Measurements from ENCODE around the gene C10orf88.

The C10orf88 gene

GRCh38 chr10:122990278-122990677 is 36.3 kb upstream of the C10orf88 start:
- H3K36me3 ChIP-seq (ENCODE audit: control insufficient read depth in 2 of 2, insufficient read depth in 2 of 2, low read length in 2 of 2) = peaks cover 15 to 16% of the 10 kb centered on the region in 2 donors
- no peak overlapping the region for H3K27ac ChIP-seq (ENCODE audit: low read length)
- no peaks in the 10 kb centered on the region for H3K27me3 ChIP-seq (ENCODE audit: control insufficient read depth in 1 of 2, insufficient read depth in 2 of 2, low read length in 2 of 2)
- no peak overlapping the region for H3K4me3 ChIP-seq (ENCODE audit: low read length in 2 of 2)
- H3K9me3 ChIP-seq (ENCODE audit: control insufficient read depth in 2 of 2, low read length in 2 of 2) = no peaks in the 10 kb centered on the region
- H3K4me1 ChIP-seq (ENCODE audit: control insufficient read depth, insufficient read depth, low read length) = no peaks in the 10 kb centered on the region
- no peak overlapping the region for H3K9ac ChIP-seq (ENCODE audit: low read length in 2 of 2)

GRCh38 chr10:122988501-122988900 is 34.5 kb upstream of the C10orf88 start:
- Histone ChIP-seq H3K36me3 (ENCODE audit: control insufficient read depth in 2 of 2, insufficient read depth in 2 of 2, low read length in 2 of 2) (peaks cover 0 to 3% of the 10 kb centered on the region in 2 donors), H3K27me3 (ENCODE audit: control insufficient read depth in 1 of 2, insufficient read depth in 2 of 2, low read length in 2 of 2) (no peaks in the 10 kb centered on the region), H3K9me3 (ENCODE audit: control insufficient read depth in 2 of 2, low read length in 2 of 2) (no peaks in the 10 kb centered on the region), H3K9ac (ENCODE audit: low read length in 2 of 2) (no peak overlapping the region), H3K27ac (ENCODE audit: low read length) (no peak overlapping the region), H3K4me1 (ENCODE audit: control insufficient read depth, insufficient read depth, low read length) (no peaks in the 10 kb centered on the region), H3K4me3 (ENCODE audit: low read length in 2 of 2) (no peak overlapping the region)

GRCh38 chr10:122986335-122986734 is 32.3 kb upstream of the C10orf88 start:
- H3K27ac ChIP-seq (ENCODE audit: low read length) = no peak overlapping the region
- H3K4me3 ChIP-seq (ENCODE audit: low read length in 2 of 2) = no peak overlapping the region
- H3K9ac ChIP-seq (ENCODE audit: low read length in 2 of 2) = no peak overlapping the region
- no peaks in the 10 kb centered on the region for H3K4me1 ChIP-seq (ENCODE audit: control insufficient read depth, insufficient read depth, low read length)
- H3K9me3 ChIP-seq (ENCODE audit: control insufficient read depth in 2 of 2, low read length in 2 of 2) = no peaks in the 10 kb centered on the region
- H3K36me3 ChIP-seq (ENCODE audit: control insufficient read depth in 2 of 2, insufficient read depth in 2 of 2, low read length in 2 of 2) = peaks cover 0 to 3% of the 10 kb centered on the region in 2 donors
- H3K27me3 ChIP-seq (ENCODE audit: control insufficient read depth in 1 of 2, insufficient read depth in 2 of 2, low read length in 2 of 2) = no peaks in the 10 kb centered on the region

GRCh38 chr10:122984708-122985107 is 30.7 kb upstream of the C10orf88 start:
- Histone ChIP-seq H3K27me3 (ENCODE audit: control insufficient read depth in 1 of 2, insufficient read depth in 2 of 2, low read length in 2 of 2) (no peaks in the 10 kb centered on the region), H3K27ac (ENCODE audit: low read length) (no peak overlapping the region), H3K9me3 (ENCODE audit: control insufficient read depth in 2 of 2, low read length in 2 of 2) (no peaks in the 10 kb centered on the region), H3K4me1 (ENCODE audit: control insufficient read depth, insufficient read depth, low read length) (peaks cover 8% of the 10 kb centered on the region), H3K36me3 (ENCODE audit: control insufficient read depth in 2 of 2, insufficient read depth in 2 of 2, low read length in 2 of 2) (no peaks in the 10 kb centered on the region), H3K4me3 (ENCODE audit: low read length in 2 of 2) (no peak overlapping the region), H3K9ac (ENCODE audit: low read length in 2 of 2) (no peak overlapping the region)

- Histone ChIP-seq H3K27ac (ENCODE audit: low read length) (no peak overlapping the region), H3K27me3 (ENCODE audit: control insufficient read depth in 1 of 2, insufficient read depth in 2 of 2, low read length in 2 of 2) (no peaks in the 10 kb centered on the region), H3K4me3 (ENCODE audit: low read length in 2 of 2) (no peak overlapping the region), H3K9me3 (ENCODE audit: control insufficient read depth in 2 of 2, low read length in 2 of 2) (no peaks in the 10 kb centered on the region), H3K36me3 (ENCODE audit: control insufficient read depth in 2 of 2, insufficient read depth in 2 of 2, low read length in 2 of 2) (no peaks in the 10 kb centered on the region), H3K4me1 (ENCODE audit: control insufficient read depth, insufficient read depth, low read length) (peaks cover 12% of the 10 kb centered on the region), H3K9ac (ENCODE audit: low read length in 2 of 2) (no peak overlapping the region)
These were observed 29.9 kb upstream of the C10orf88 start for GRCh38 chr10:122983898-122984297.

- Histone ChIP-seq H3K4me1 (ENCODE audit: control insufficient read depth, insufficient read depth, low read length) (peaks cover 12% of the 10 kb centered on the region), H3K9me3 (ENCODE audit: control insufficient read depth in 2 of 2, low read length in 2 of 2) (no peaks in the 10 kb centered on the region), H3K27me3 (ENCODE audit: control insufficient read depth in 1 of 2, insufficient read depth in 2 of 2, low read length in 2 of 2) (no peaks in the 10 kb centered on the region), H3K36me3 (ENCODE audit: control insufficient read depth in 2 of 2, insufficient read depth in 2 of 2, low read length in 2 of 2) (no peaks in the 10 kb centered on the region), H3K4me3 (ENCODE audit: low read length in 2 of 2) (peak overlapping the region; percentile 76 to 90), H3K27ac (ENCODE audit: low read length) (no peak overlapping the region), H3K9ac (ENCODE audit: low read length in 2 of 2) (no peak overlapping the region)
These were observed 27.0 kb upstream of the C10orf88 start for GRCh38 chr10:122981066-122981464.

- H3K9me3 ChIP-seq (ENCODE audit: control insufficient read depth in 2 of 2, low read length in 2 of 2) = no peaks in the 10 kb centered on the region
- peaks cover 12% of the 10 kb centered on the region for H3K4me1 ChIP-seq (ENCODE audit: control insufficient read depth, insufficient read depth, low read length)
- H3K36me3 ChIP-seq (ENCODE audit: control insufficient read depth in 2 of 2, insufficient read depth in 2 of 2, low read length in 2 of 2) = no peaks in the 10 kb centered on the region
- peak within 1 kb of the TSS; percentile 79 for H3K27ac ChIP-seq (ENCODE audit: low read length)
- H3K27me3 ChIP-seq (ENCODE audit: control insufficient read depth in 1 of 2, insufficient read depth in 2 of 2, low read length in 2 of 2) = no peaks in the 10 kb centered on the region
- peak within 1 kb of the TSS; percentile 84 to 90 for H3K4me3 ChIP-seq (ENCODE audit: low read length in 2 of 2)
- peak within 1 kb of the TSS; percentile 88 to 89 for H3K9ac ChIP-seq (ENCODE audit: low read length in 2 of 2)
These were observed 26.4 kb upstream of the C10orf88 start, which contains the start of gene PSTK for GRCh38 chr10:122980209-122981065. TSS of gene PSTK (plus strand) at chr10:122980401. CDS start at chr10:122980480, 79 bp downstream.

- Histone ChIP-seq H3K27ac (ENCODE audit: low read length) (no peak overlapping the region), H3K9ac (ENCODE audit: low read length in 2 of 2) (no peak overlapping the region), H3K9me3 (ENCODE audit: control insufficient read depth in 2 of 2, low read length in 2 of 2) (no peaks in the 10 kb centered on the region), H3K4me3 (ENCODE audit: low read length in 2 of 2) (no peak overlapping the region), H3K27me3 (ENCODE audit: control insufficient read depth in 1 of 2, insufficient read depth in 2 of 2, low read length in 2 of 2) (peaks cover 0 to 2% of the 10 kb centered on the region in 2 donors), H3K4me1 (ENCODE audit: control insufficient read depth, insufficient read depth, low read length) (peaks cover 3% of the 10 kb centered on the region), H3K36me3 (ENCODE audit: control insufficient read depth in 2 of 2, insufficient read depth in 2 of 2, low read length in 2 of 2) (no peaks in the 10 kb centered on the region)
These were observed 20.6 kb upstream of the C10orf88 start for GRCh38 chr10:122974543-122975064.

GRCh38 chr10:122974023-122974422 is 20.0 kb upstream of the C10orf88 start:
- Histone ChIP-seq H3K4me1 (ENCODE audit: control insufficient read depth, insufficient read depth, low read length) (no peaks in the 10 kb centered on the region), H3K4me3 (ENCODE audit: low read length in 2 of 2) (no peak overlapping the region), H3K27ac (ENCODE audit: low read length) (no peak overlapping the region), H3K9me3 (ENCODE audit: control insufficient read depth in 2 of 2, low read length in 2 of 2) (no peaks in the 10 kb centered on the region), H3K9ac (ENCODE audit: low read length in 2 of 2) (no peak overlapping the region), H3K36me3 (ENCODE audit: control insufficient read depth in 2 of 2, insufficient read depth in 2 of 2, low read length in 2 of 2) (no peaks in the 10 kb centered on the region), H3K27me3 (ENCODE audit: control insufficient read depth in 1 of 2, insufficient read depth in 2 of 2, low read length in 2 of 2) (peaks cover 0 to 2% of the 10 kb centered on the region in 2 donors)

- Histone ChIP-seq H3K9ac (ENCODE audit: low read length in 2 of 2) (no peak overlapping the region), H3K4me1 (ENCODE audit: control insufficient read depth, insufficient read depth, low read length) (no peaks in the 10 kb centered on the region), H3K36me3 (ENCODE audit: control insufficient read depth in 2 of 2, insufficient read depth in 2 of 2, low read length in 2 of 2) (no peaks in the 10 kb centered on the region), H3K27ac (ENCODE audit: low read length) (no peak overlapping the region), H3K9me3 (ENCODE audit: control insufficient read depth in 2 of 2, low read length in 2 of 2) (peaks cover 6 to 7% of the 10 kb centered on the region in 2 donors), H3K27me3 (ENCODE audit: control insufficient read depth in 1 of 2, insufficient read depth in 2 of 2, low read length in 2 of 2) (no peaks in the 10 kb centered on the region), H3K4me3 (ENCODE audit: low read length in 2 of 2) (no peak overlapping the region)
These were observed 14.7 kb upstream of the C10orf88 start for GRCh38 chr10:122968698-122969097.

- Histone ChIP-seq H3K36me3 (ENCODE audit: control insufficient read depth in 2 of 2, insufficient read depth in 2 of 2, low read length in 2 of 2) (no peaks in the 10 kb centered on the region), H3K27me3 (ENCODE audit: control insufficient read depth in 1 of 2, insufficient read depth in 2 of 2, low read length in 2 of 2) (no peaks in the 10 kb centered on the region), H3K9me3 (ENCODE audit: control insufficient read depth in 2 of 2, low read length in 2 of 2) (peaks cover 6 to 7% of the 10 kb centered on the region in 2 donors), H3K9ac (ENCODE audit: low read length in 2 of 2) (no peak overlapping the region), H3K4me3 (ENCODE audit: low read length in 2 of 2) (no peak overlapping the region), H3K27ac (ENCODE audit: low read length) (no peak overlapping the region), H3K4me1 (ENCODE audit: control insufficient read depth, insufficient read depth, low read length) (no peaks in the 10 kb centered on the region)
These were observed 12.9 kb upstream of the C10orf88 start for GRCh38 chr10:122966879-122967278.
